CD14-positive monocyte (primary cell): ENCODE results near the gene RASGRP3. TPM values are rescaled to one million over a fixed set of nuclear protein-coding genes. Genes with fewer than 3 reads are reported as not detected.

Experiments used
- DNase-seq, 3 donors: peaks; one replicate each; pipeline ENCODE4 v3.0.0-alpha.2; 2011 to 2022
- H2AFZ ChIP-seq: 2 replicates; pipeline ENCODE4 v1.6.0; 2012; ENCODE audit warnings: mild to moderate bottlenecking, low read depth, low read length, inconsistent platforms; ENCODE audit not compliant: insufficient read depth, poor library complexity, severe bottlenecking
- H3K27ac ChIP-seq, 2 donors: 1 replicate in 1 of 2; 2 replicates in 1 of 2; pipeline ENCODE4 v1.5.1; 2012 to 2013; ENCODE audit warnings: low read length in 2 of 2, control low read depth in 1 of 2, inconsistent platforms in 1 of 2, low read depth in 1 of 2, mild to moderate bottlenecking in 1 of 2
- H3K27me3 ChIP-seq, 2 donors: one replicate each; pipeline versions ENCODE4 v1.6.0 to v1.6.1; 2011 to 2013; ENCODE audit warnings: low read length in 2 of 2; ENCODE audit not compliant: control insufficient read depth in 2 of 2, insufficient read depth in 2 of 2
- H3K36me3 ChIP-seq, 2 donors: replicated peaks in 1 of 2; 1 replicate in 1 of 2; 2 replicates in 1 of 2; pipeline versions ENCODE4 v1.5.1 to v1.6.1; 2012 to 2013; ENCODE audit warnings: low read length in 2 of 2, control low read depth in 1 of 2, inconsistent platforms in 1 of 2, mild to moderate bottlenecking in 1 of 2; ENCODE audit not compliant: insufficient read depth in 2 of 2, control insufficient read depth in 1 of 2
- H3K4me1 ChIP-seq, 2 donors: 1 replicate in 1 of 2; 2 replicates in 1 of 2; pipeline versions ENCODE4 v1.5.1 to v1.6.1; 2012 to 2013; ENCODE audit warnings: low read length in 2 of 2, control low read depth in 1 of 2, inconsistent platforms in 1 of 2, mild to moderate bottlenecking in 1 of 2, moderate library complexity in 1 of 2; ENCODE audit not compliant: insufficient read depth in 2 of 2, control insufficient read depth in 1 of 2
- H3K4me2 ChIP-seq: replicated peaks from 2 replicates; pipeline ENCODE3; 2012; ENCODE audit warnings: low read length, moderate library complexity, mild to moderate bottlenecking; ENCODE audit not compliant: poor library complexity, severe bottlenecking; ENCODE audit errors: extremely low read depth
- H3K4me3 ChIP-seq, 3 experiments: fragments of 200-600 bp in 1 of 3; sonication (generic) in 1 of 3; replicated peaks in 1 of 3; 1 replicate in 2 of 3; 2 replicates in 1 of 3; pipeline ENCODE4 v1.5.1; 2011 to 2013; ENCODE audit warnings: low read length in 3 of 3, mild to moderate bottlenecking in 3 of 3, control low read depth in 2 of 3, low read depth in 2 of 3, inconsistent platforms in 1 of 3, moderate library complexity in 1 of 3
- H3K79me2 ChIP-seq: 2 replicates; pipeline ENCODE4 v1.6.0; 2012; ENCODE audit warnings: mild to moderate bottlenecking, control low read depth, inconsistent platforms, low read length, moderate library complexity; ENCODE audit not compliant: insufficient read depth
- H3K9ac ChIP-seq: 2 replicates; pipeline ENCODE4 v1.6.0; 2017; ENCODE audit warnings: low read length, mild to moderate bottlenecking; ENCODE audit not compliant: insufficient read depth, poor library complexity, severe bottlenecking
- H3K9me3 ChIP-seq, 2 donors: replicated peaks in 1 of 2; 1 replicate in 1 of 2; 2 replicates in 1 of 2; pipeline versions ENCODE4 v1.5.1 to v1.6.1; 2012 to 2013; ENCODE audit warnings: low read length in 2 of 2, control low read depth in 1 of 2; ENCODE audit not compliant: control insufficient read depth in 1 of 2, insufficient read depth in 1 of 2
- H4K20me1 ChIP-seq: 2 replicates; pipeline ENCODE4 v1.6.0; 2012; ENCODE audit warnings: mild to moderate bottlenecking, low read length, control low read depth, moderate library complexity; ENCODE audit not compliant: insufficient read depth
- H3K27ac Mint-ChIP-seq, 7 donors: one replicate each; pipeline ENCODE4 v1.8.0; 2020; ENCODE audit warnings: mild to moderate bottlenecking in 7 of 7, mixed read lengths in 7 of 7, moderate library complexity in 6 of 7, inconsistent platforms in 2 of 7
- H3K27me3 Mint-ChIP-seq, 3 donors: one replicate each; pipeline ENCODE4 v1.8.0; 2021 to 2022; ENCODE audit warnings: low read depth in 3 of 3, mild to moderate bottlenecking in 3 of 3, mixed read lengths in 3 of 3, moderate library complexity in 3 of 3, inconsistent platforms in 1 of 3
- H3K36me3 Mint-ChIP-seq, 2 donors: one replicate each; pipeline ENCODE4 v1.8.0; 2020; ENCODE audit warnings: mixed read lengths in 2 of 2, inconsistent platforms in 1 of 2, mild to moderate bottlenecking in 1 of 2
- H3K4me1 Mint-ChIP-seq: one replicate; pipeline ENCODE4 v1.8.0; 2020; ENCODE audit warnings: mild to moderate bottlenecking, mixed read lengths
- H3K4me3 Mint-ChIP-seq, 2 donors: one replicate each; pipeline ENCODE4 v1.8.0; 2020; ENCODE audit warnings: mild to moderate bottlenecking in 2 of 2, mixed read lengths in 2 of 2, moderate library complexity in 1 of 2
- H3K9me3 Mint-ChIP-seq, 7 donors: one replicate each; pipeline ENCODE4 v1.8.0; 2020 to 2022; ENCODE audit warnings: mixed read lengths in 7 of 7, mild to moderate bottlenecking in 6 of 7, moderate library complexity in 6 of 7, inconsistent platforms in 2 of 7
- CTCF ChIP-seq: fragments of 200-600 bp; IDR thresholded peaks from one replicate; pipeline ENCODE4 v1.8.0; 2022; ENCODE audit warnings: antibody characterized with exemption, mild to moderate bottlenecking
- WGBS: methylation state at CpG from one replicate; pipeline ENCODE4 v1.1.5; 2013; ENCODE audit warnings: missing lambda C conversion rate; ENCODE audit not compliant: insufficient coverage; 5-methylcytosine and 5-hydroxymethylcytosine counted together
- intact Hi-C, 2 donors: fragments of 100-400 bp; cut with micrococcal nuclease; formaldehyde crosslinking; loops; one replicate each; pipeline versions ENCODE4 v1.15.0 to v1.15.1; 2023
- polyA plus RNA-seq, 3 donors: library from polyadenylated mRNA; depleted of rRNA in 1 of 3; unstranded in 2 of 3; stranded (reverse) in 1 of 3; fragments of 300-500 nt in 2 of 3; fragments of >200 nt in 1 of 3; fragmentation: Illumina TruSeq in 2 of 3; gene quantifications; 1 replicate in 2 of 3; 2 replicates in 1 of 3; pipeline ENCODE4 v1.2.3, GENCODE V29; 2012 to 2021

The RASGRP3 gene
- polyA plus RNA-seq, 3 donors, result 0.62 to 0.89 (median 0.84) TPM

- no peak for TF ChIP-seq CTCF
- H3K4me3 Mint-ChIP-seq, result no peak overlapping the region
- no peak overlapping the region for H3K9ac ChIP-seq
- H3K4me1 Mint-ChIP-seq, result peaks cover 27% of the 10 kb centered on the region
- H3K9me3 ChIP-seq, result peaks cover 0 to 2% of the 10 kb centered on the region in 2 donors
- H2AFZ ChIP-seq, result no peak overlapping the region
- no peaks in the 10 kb centered on the region for H4K20me1 ChIP-seq
- H3K27ac Mint-ChIP-seq, result no peak overlapping the region
- H3K4me2 ChIP-seq, result no peak overlapping the region
- intact Hi-C loops, result no loop called here
- no peak overlapping the region for H3K4me3 ChIP-seq
- no peaks in the 10 kb centered on the region for H3K27me3 Mint-ChIP-seq
- no peaks in the 10 kb centered on the region for H3K36me3 Mint-ChIP-seq
- H3K36me3 ChIP-seq, result no peaks in the 10 kb centered on the region
- DNase-seq, result no peak
- no peaks in the 10 kb centered on the region for H3K27me3 ChIP-seq
- no CpG with 5 or more reads among the region's 2 CpGs for WGBS
- no peaks in the 10 kb centered on the region for H3K79me2 ChIP-seq
- peaks cover 1 to 8% (median 6%) of the 10 kb centered on the region in 7 donors for H3K9me3 Mint-ChIP-seq
- H3K27ac ChIP-seq, result no peak overlapping the region
- peaks cover 6 to 14% of the 10 kb centered on the region in 2 donors for H3K4me1 ChIP-seq
These were observed 11.8 kb downstream of the RASGRP3 start for GRCh38 chr2:33488178-33488690.

- intact Hi-C loops, result no loop called here
- no peak for TF ChIP-seq CTCF
- no peaks in the 10 kb centered on the region for H3K36me3 Mint-ChIP-seq
- Histone ChIP-seq H3K79me2 (no peaks in the 10 kb centered on the region), H3K9ac (no peak overlapping the region), H2AFZ (no peak overlapping the region), H3K27ac (no peak overlapping the region), H3K4me1 (peaks cover 6 to 14% of the 10 kb centered on the region in 2 donors), H3K27me3 (no peaks in the 10 kb centered on the region), H3K4me2 (no peak overlapping the region), H3K9me3 (peaks cover 0 to 2% of the 10 kb centered on the region in 2 donors), H4K20me1 (no peaks in the 10 kb centered on the region), H3K36me3 (no peaks in the 10 kb centered on the region), H3K4me3 (no peak overlapping the region)
- 100% methylated on average over 4 of the region's 8 CpGs for WGBS
- no peaks in the 10 kb centered on the region for H3K27me3 Mint-ChIP-seq
- peaks cover 1 to 8% (median 6%) of the 10 kb centered on the region in 7 donors for H3K9me3 Mint-ChIP-seq
- H3K4me3 Mint-ChIP-seq, result no peak overlapping the region
- H3K4me1 Mint-ChIP-seq, result peaks cover 25% of the 10 kb centered on the region
- DNase-seq, result no peak
- no peak overlapping the region for H3K27ac Mint-ChIP-seq
These were observed 12.5 kb downstream of the RASGRP3 start for GRCh38 chr2:33488715-33489540.
